ENCODE measurements around the gene CCNY. TPM values are rescaled to one million over a fixed set of nuclear protein-coding genes. Genes with fewer than 3 reads are reported as not detected.

CCNY gene
- total RNA-seq, 1 experiment from 2014 or later, result 53.3 TPM

DNA sequence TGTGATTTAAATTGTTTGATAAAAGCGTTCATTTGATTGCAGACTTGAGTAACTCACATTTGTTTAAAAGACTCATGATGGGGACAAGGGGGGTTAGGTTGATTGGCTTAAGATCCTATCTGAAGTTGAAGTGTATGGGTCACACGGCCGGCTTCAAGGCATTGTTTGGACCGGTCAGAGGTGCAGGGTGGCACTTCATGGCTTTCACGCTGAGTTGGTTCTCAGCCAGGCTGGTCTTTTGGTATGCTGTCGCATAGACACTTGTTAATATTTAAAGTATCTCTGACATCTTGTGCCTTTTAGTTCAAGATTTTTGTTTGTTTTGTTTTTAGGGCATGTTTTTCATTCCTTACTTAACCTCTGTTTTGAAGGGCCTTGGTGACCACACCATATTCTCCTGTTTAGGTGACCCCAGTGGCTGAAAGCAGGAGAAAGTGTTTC, 58.1 kb downstream of the CCNY start (continued):
- TF ChIP-seq, protein P1, sequence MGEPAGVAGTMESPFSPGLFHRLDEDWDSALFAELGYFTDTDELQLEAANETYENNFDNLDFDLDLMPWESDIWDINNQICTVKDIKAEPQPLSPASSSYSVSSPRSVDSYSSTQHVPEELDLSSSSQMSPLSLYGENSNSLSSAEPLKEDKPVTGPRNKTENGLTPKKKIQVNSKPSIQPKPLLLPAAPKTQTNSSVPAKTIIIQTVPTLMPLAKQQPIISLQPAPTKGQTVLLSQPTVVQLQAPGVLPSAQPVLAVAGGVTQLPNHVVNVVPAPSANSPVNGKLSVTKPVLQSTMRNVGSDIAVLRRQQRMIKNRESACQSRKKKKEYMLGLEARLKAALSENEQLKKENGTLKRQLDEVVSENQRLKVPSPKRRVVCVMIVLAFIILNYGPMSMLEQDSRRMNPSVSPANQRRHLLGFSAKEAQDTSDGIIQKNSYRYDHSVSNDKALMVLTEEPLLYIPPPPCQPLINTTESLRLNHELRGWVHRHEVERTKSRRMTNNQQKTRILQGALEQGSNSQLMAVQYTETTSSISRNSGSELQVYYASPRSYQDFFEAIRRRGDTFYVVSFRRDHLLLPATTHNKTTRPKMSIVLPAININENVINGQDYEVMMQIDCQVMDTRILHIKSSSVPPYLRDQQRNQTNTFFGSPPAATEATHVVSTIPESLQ (CRISPR knock-in tag; IDR thresholded peaks at IDR 0.05), result no peak
- no peak for TF ChIP-seq ZNF232 (CRISPR knock-in tag; IDR thresholded peaks at IDR 0.05)
- TF ChIP-seq, protein P2, sequence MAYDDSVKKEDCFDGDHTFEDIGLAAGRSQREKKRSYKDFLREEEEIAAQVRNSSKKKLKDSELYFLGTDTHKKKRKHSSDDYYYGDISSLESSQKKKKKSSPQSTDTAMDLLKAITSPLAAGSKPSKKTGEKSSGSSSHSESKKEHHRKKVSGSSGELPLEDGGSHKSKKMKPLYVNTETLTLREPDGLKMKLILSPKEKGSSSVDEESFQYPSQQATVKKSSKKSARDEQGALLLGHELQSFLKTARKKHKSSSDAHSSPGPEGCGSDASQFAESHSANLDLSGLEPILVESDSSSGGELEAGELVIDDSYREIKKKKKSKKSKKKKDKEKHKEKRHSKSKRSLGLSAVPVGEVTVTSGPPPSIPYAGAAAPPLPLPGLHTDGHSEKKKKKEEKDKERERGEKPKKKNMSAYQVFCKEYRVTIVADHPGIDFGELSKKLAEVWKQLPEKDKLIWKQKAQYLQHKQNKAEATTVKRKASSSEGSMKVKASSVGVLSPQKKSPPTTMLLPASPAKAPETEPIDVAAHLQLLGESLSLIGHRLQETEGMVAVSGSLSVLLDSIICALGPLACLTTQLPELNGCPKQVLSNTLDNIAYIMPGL (CRISPR knock-in tag; IDR thresholded peaks at IDR 0.05), result no peak
- no peak for TF ChIP-seq SMAD3 (CRISPR knock-in tag; IDR thresholded peaks at IDR 0.05; ENCODE audit: borderline replicate concordance)
- TF ChIP-seq, protein P3, sequence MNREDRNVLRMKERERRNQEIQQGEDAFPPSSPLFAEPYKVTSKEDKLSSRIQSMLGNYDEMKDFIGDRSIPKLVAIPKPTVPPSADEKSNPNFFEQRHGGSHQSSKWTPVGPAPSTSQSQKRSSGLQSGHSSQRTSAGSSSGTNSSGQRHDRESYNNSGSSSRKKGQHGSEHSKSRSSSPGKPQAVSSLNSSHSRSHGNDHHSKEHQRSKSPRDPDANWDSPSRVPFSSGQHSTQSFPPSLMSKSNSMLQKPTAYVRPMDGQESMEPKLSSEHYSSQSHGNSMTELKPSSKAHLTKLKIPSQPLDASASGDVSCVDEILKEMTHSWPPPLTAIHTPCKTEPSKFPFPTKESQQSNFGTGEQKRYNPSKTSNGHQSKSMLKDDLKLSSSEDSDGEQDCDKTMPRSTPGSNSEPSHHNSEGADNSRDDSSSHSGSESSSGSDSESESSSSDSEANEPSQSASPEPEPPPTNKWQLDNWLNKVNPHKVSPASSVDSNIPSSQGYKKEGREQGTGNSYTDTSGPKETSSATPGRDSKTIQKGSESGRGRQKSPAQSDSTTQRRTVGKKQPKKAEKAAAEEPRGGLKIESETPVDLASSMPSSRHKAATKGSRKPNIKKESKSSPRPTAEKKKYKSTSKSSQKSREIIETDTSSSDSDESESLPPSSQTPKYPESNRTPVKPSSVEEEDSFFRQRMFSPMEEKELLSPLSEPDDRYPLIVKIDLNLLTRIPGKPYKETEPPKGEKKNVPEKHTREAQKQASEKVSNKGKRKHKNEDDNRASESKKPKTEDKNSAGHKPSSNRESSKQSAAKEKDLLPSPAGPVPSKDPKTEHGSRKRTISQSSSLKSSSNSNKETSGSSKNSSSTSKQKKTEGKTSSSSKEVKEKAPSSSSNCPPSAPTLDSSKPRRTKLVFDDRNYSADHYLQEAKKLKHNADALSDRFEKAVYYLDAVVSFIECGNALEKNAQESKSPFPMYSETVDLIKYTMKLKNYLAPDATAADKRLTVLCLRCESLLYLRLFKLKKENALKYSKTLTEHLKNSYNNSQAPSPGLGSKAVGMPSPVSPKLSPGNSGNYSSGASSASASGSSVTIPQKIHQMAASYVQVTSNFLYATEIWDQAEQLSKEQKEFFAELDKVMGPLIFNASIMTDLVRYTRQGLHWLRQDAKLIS (CRISPR knock-in tag; IDR thresholded peaks at IDR 0.05; ENCODE audit: borderline replicate concordance), result no peak
- TF ChIP-seq, protein P4, sequence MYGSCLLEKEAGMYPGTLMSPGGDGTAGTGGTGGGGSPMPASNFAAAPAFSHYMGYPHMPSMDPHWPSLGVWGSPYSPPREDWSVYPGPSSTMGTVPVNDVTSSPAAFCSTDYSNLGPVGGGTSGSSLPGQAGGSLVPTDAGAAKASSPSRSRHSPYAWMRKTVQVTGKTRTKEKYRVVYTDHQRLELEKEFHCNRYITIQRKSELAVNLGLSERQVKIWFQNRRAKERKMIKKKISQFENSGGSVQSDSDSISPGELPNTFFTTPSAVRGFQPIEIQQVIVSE (CRISPR knock-in tag; IDR thresholded peaks at IDR 0.05; ENCODE audit: borderline replicate concordance), result no peak
- TF ChIP-seq GRHL2 (CRISPR knock-in tag; IDR thresholded peaks at IDR 0.05; ENCODE audit: insufficient replicate concordance, severe bottlenecking), result no peak
- TF ChIP-seq, protein P5, sequence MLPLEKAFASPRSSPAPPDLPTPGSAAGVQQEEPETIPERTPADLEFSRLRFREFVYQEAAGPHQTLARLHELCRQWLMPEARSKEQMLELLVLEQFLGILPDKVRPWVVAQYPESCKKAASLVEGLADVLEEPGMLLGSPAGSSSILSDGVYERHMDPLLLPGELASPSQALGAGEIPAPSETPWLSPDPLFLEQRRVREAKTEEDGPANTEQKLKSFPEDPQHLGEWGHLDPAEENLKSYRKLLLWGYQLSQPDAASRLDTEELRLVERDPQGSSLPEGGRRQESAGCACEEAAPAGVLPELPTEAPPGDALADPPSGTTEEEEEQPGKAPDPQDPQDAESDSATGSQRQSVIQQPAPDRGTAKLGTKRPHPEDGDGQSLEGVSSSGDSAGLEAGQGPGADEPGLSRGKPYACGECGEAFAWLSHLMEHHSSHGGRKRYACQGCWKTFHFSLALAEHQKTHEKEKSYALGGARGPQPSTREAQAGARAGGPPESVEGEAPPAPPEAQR (CRISPR knock-in tag; IDR thresholded peaks at IDR 0.05), result no peak
- TF ChIP-seq, protein P6, sequence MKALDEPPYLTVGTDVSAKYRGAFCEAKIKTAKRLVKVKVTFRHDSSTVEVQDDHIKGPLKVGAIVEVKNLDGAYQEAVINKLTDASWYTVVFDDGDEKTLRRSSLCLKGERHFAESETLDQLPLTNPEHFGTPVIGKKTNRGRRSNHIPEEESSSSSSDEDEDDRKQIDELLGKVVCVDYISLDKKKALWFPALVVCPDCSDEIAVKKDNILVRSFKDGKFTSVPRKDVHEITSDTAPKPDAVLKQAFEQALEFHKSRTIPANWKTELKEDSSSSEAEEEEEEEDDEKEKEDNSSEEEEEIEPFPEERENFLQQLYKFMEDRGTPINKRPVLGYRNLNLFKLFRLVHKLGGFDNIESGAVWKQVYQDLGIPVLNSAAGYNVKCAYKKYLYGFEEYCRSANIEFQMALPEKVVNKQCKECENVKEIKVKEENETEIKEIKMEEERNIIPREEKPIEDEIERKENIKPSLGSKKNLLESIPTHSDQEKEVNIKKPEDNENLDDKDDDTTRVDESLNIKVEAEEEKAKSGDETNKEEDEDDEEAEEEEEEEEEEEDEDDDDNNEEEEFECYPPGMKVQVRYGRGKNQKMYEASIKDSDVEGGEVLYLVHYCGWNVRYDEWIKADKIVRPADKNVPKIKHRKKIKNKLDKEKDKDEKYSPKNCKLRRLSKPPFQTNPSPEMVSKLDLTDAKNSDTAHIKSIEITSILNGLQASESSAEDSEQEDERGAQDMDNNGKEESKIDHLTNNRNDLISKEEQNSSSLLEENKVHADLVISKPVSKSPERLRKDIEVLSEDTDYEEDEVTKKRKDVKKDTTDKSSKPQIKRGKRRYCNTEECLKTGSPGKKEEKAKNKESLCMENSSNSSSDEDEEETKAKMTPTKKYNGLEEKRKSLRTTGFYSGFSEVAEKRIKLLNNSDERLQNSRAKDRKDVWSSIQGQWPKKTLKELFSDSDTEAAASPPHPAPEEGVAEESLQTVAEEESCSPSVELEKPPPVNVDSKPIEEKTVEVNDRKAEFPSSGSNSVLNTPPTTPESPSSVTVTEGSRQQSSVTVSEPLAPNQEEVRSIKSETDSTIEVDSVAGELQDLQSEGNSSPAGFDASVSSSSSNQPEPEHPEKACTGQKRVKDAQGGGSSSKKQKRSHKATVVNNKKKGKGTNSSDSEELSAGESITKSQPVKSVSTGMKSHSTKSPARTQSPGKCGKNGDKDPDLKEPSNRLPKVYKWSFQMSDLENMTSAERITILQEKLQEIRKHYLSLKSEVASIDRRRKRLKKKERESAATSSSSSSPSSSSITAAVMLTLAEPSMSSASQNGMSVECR (CRISPR knock-in tag; IDR thresholded peaks at IDR 0.05; ENCODE audit: borderline replicate concordance), result no peak
- no peak for TF ChIP-seq RELA (CRISPR knock-in tag; IDR thresholded peaks at IDR 0.05; ENCODE audit: borderline replicate concordance)
- TF ChIP-seq NR2C2 (CRISPR knock-in tag; IDR thresholded peaks at IDR 0.05), result no peak

Measured in WTC11 (cell line).